Endothelial cell of umbilical vein (primary cell): Measurements from ENCODE around the gene ERCC1. TPM values are rescaled to one million over a fixed set of nuclear protein-coding genes. Genes with fewer than 3 reads are reported as not detected.

Source experiments
- BruUV-seq: library from RNA; stranded (reverse); fragments of 400-500 nt; replicated peaks from 2 replicates; lab custom pipeline; 2021; lab: Mats Ljungman, UMichigan
- CTCF ChIA-PET: fragments of 300-600, 350-600 bp; sonication (Branson Sonifier 250); formaldehyde crosslinking; loops from one replicate; lab custom pipeline; 2021; ENCODE audit warnings: antibody characterized with exemption, inconsistent platforms; lab: Charles Lee
- POLR2A ChIA-PET: fragments of 300-600, 350-600 bp; sonication (Branson Sonifier 250); formaldehyde crosslinking; loops from one replicate; lab custom pipeline; 2021; ENCODE audit warnings: antibody characterized with exemption, inconsistent platforms; lab: Charles Lee
- DNase-seq: peaks from one replicate; pipeline ENCODE4 v3.0.0-alpha.2; 2011; ENCODE audit warnings: low read depth, low spot score
- FAIRE-seq: peaks from 2 replicates; lab custom pipeline; 2011; peaks lifted over from hg19 to GRCh38; lab: Jason Lieb, UNC
- H2AFZ ChIP-seq: 2 replicates; pipeline ENCODE4 v1.6.0; 2012; ENCODE audit warnings: low read depth, low read length, control low read depth, inconsistent platforms
- H3K27ac ChIP-seq: 2 replicates; pipeline ENCODE4 v1.5.1; 2011; ENCODE audit warnings: low read depth, mild to moderate bottlenecking, control low read depth, low read length, moderate library complexity; ENCODE audit not compliant: insufficient read depth
- H3K27me3 ChIP-seq, 2 experiments: 2 replicates each; pipeline versions ENCODE4 v1.6.0 to v1.6.1; 2011; ENCODE audit warnings: low read length in 2 of 2, mixed read lengths in 1 of 2; ENCODE audit not compliant: control insufficient read depth in 2 of 2, insufficient read depth in 2 of 2
- H3K36me3 ChIP-seq, 2 experiments: 2 replicates in 1 of 2; 3 replicates in 1 of 2; pipeline ENCODE4 v1.5.1; 2011; ENCODE audit warnings: low read length in 2 of 2, mild to moderate bottlenecking in 1 of 2, moderate library complexity in 1 of 2; ENCODE audit not compliant: control insufficient read depth in 2 of 2, insufficient read depth in 2 of 2; ENCODE audit errors: extremely low read depth in 1 of 2
- H3K4me1 ChIP-seq: 3 replicates; pipeline ENCODE4 v1.5.1; 2011; ENCODE audit warnings: mild to moderate bottlenecking, low read length; ENCODE audit not compliant: control insufficient read depth, insufficient read depth; ENCODE audit errors: extremely low read depth
- H3K4me2 ChIP-seq: 2 replicates; pipeline ENCODE4 v1.6.1; 2011; ENCODE audit warnings: low read length, control low read depth, mixed read lengths; ENCODE audit not compliant: insufficient read depth
- H3K4me3 ChIP-seq, 3 experiments: fragments of 200-600 bp in 1 of 3; sonication (generic), shearing (Covaris generic) in 1 of 3; replicated peaks in 1 of 3; 2 replicates each; pipeline ENCODE4 v1.5.1; 2011 to 2016; ENCODE audit warnings: control low read depth in 3 of 3, low read length in 3 of 3, mild to moderate bottlenecking in 2 of 3, inconsistent platforms in 1 of 3, low read depth in 1 of 3, moderate library complexity in 1 of 3; ENCODE audit not compliant: insufficient read depth in 1 of 3
- H3K79me2 ChIP-seq: 2 replicates; pipeline ENCODE4 v1.6.0; 2012; ENCODE audit warnings: low read length, inconsistent platforms; ENCODE audit not compliant: control insufficient read depth, insufficient read depth
- H3K9ac ChIP-seq: replicated peaks from 2 replicates; pipeline ENCODE3; 2011; ENCODE audit warnings: low read length, control low read depth; ENCODE audit not compliant: insufficient read depth; ENCODE audit errors: extremely low read depth
- H3K9me1 ChIP-seq: replicated peaks from 3 replicates; pipeline ENCODE4 v1.6.0; 2011; ENCODE audit warnings: mild to moderate bottlenecking, low read length; ENCODE audit not compliant: control insufficient read depth, insufficient read depth; ENCODE audit errors: extremely low read depth
- H3K9me3 ChIP-seq: replicated peaks from 2 replicates; pipeline ENCODE4 v1.5.1; 2012; ENCODE audit warnings: low read length, inconsistent platforms; ENCODE audit not compliant: control insufficient read depth, insufficient read depth
- H4K20me1 ChIP-seq: replicated peaks from 2 replicates; pipeline ENCODE3; 2011; ENCODE audit warnings: mild to moderate bottlenecking, low read length; ENCODE audit not compliant: control insufficient read depth, insufficient read depth; ENCODE audit errors: extremely low read depth
- EZH2 ChIP-seq: IDR thresholded peaks from 2 replicates; pipeline ENCODE4 v1.6.1; 2012; ENCODE audit warnings: borderline replicate concordance, low read depth, mild to moderate bottlenecking, moderate library complexity, low read length, inconsistent platforms; ENCODE audit not compliant: severe bottlenecking
- FOS ChIP-seq: IDR thresholded peaks from 2 replicates; pipeline ENCODE4 v1.6.1; 2011; ENCODE audit warnings: mild to moderate bottlenecking, low read length, moderate library complexity, borderline replicate concordance; ENCODE audit not compliant: insufficient read depth
- JUN ChIP-seq: IDR thresholded peaks from 2 replicates; pipeline ENCODE4 v1.6.1; 2011; ENCODE audit warnings: borderline replicate concordance, low read depth; ENCODE audit not compliant: insufficient read length, insufficient read depth
- MAX ChIP-seq: IDR thresholded peaks from 2 replicates; pipeline ENCODE4 v1.6.1; 2011; ENCODE audit not compliant: insufficient read depth, insufficient read length
- MYC ChIP-seq: IDR thresholded peaks from one replicate; pipeline ENCODE4 v1.6.1; 2011; ENCODE audit warnings: mild to moderate bottlenecking, low read depth, low read length
- POLR2AphosphoS5 ChIP-seq: IDR thresholded peaks from 2 replicates; pipeline ENCODE4 v1.6.1; 2012; ENCODE audit warnings: low read depth, mild to moderate bottlenecking, control low read depth, low read length, moderate library complexity; ENCODE audit not compliant: insufficient read depth
- dilution Hi-C: fragments of 300-500 bp; cut with MboI; formaldehyde crosslinking; loops from one replicate; pipeline ENCODE4 v1.15.0; 2019; ENCODE audit warnings: low sequenced_read_pairs; ENCODE audit not compliant: extremely low pct_ligation_motif_present
- intact Hi-C: fragments of 100-400 bp; cut with micrococcal nuclease; formaldehyde crosslinking; loops from one replicate; pipeline ENCODE4 v1.10.0; 2022
- polyA plus RNA-seq, 4 experiments: library from polyadenylated mRNA; depleted of rRNA in 3 of 4; stranded (reverse) in 3 of 4; unstranded in 1 of 4; fragments of >200 nt; gene quantifications; 2 replicates each; pipeline versions ENCODE4 v1.2.1 to v1.2.3, GENCODE V29; 2011 to 2012; ENCODE audit warnings: missing spikeins in 1 of 4
- total RNA-seq: library from RNA; stranded (reverse); gene quantifications from 2 replicates; pipeline ENCODE4 v1.2.3, GENCODE V29; 2021

ERCC1 gene
- total and polyA plus RNA-seq, 2 donors (not counting 3 experiments of a cell fraction or from before 2014, with no cell fraction given), result 81.8 to 126 TPM

GRCh38 chr19:45472563-45473366 is 49.0 kb upstream of the ERCC1 start:
- Histone ChIP-seq H3K36me3 (no peaks in the 10 kb centered on the region), H3K4me3 (no peak overlapping the region), H3K9me3 (no peaks in the 10 kb centered on the region), H3K9me1 (no peaks in the 10 kb centered on the region), H3K4me2 (no peak overlapping the region), H3K27me3 (no peaks in the 10 kb centered on the region), H3K4me1 (peaks cover 14% of the 10 kb centered on the region), H3K27ac (no peak overlapping the region), H3K79me2 (no peaks in the 10 kb centered on the region), H4K20me1 (no peaks in the 10 kb centered on the region), H2AFZ (no peak overlapping the region), H3K9ac (no peak overlapping the region)
- TF ChIP-seq POLR2AphosphoS5, result no peak
- no peak for TF ChIP-seq EZH2
- no peak for TF ChIP-seq MYC
- no peak for TF ChIP-seq FOS
- no peak for TF ChIP-seq JUN
- no peak for DNase-seq
- no TSS peak for BruUV-seq
- intact Hi-C loops (no loop called here), dilution Hi-C loops (no loop called here)
- FAIRE-seq, result no peak
- ChIA-PET CTCF (interaction anchor here (3.0 kb wide), 1 partner anchor 34 kb away, joined by 20 read pairs; no protein-coding TSS in a partner anchor), POLR2A (interaction anchor here (0.6 kb wide), 1 partner anchor 68 kb away, joined by 4 read pairs; the partner anchor contains the start of gene PPP1R13L)

GRCh38 chr19:45471931-45472562 is 48.3 kb upstream of the ERCC1 start:
- no peak for DNase-seq
- H3K9ac ChIP-seq, result no peak overlapping the region

More at GRCh38 chr19:45471931-45472562, 48.3 kb upstream of the ERCC1 start:
- dilution Hi-C loops (no loop called here), intact Hi-C loops (no loop called here)
- H3K27ac ChIP-seq, result no peak overlapping the region
- H3K79me2 ChIP-seq, result no peaks in the 10 kb centered on the region
- H3K9me1 ChIP-seq, result no peaks in the 10 kb centered on the region
- TF ChIP-seq POLR2AphosphoS5 (no peak), MYC (no peak), MAX (no peak), JUN (no peak), EZH2 (no peak)
- no TSS peak for BruUV-seq
- ChIA-PET POLR2A (no interaction called here), CTCF (interaction anchor here (3.0 kb wide), 1 partner anchor 33 kb away, joined by 20 read pairs; no protein-coding TSS in a partner anchor)
- peaks cover 16% of the 10 kb centered on the region for H3K4me1 ChIP-seq
- no peak overlapping the region for H3K4me2 ChIP-seq
- no peaks in the 10 kb centered on the region for H3K27me3 ChIP-seq
- FAIRE-seq, result no peak
- H4K20me1 ChIP-seq, result no peaks in the 10 kb centered on the region
- H3K9me3 ChIP-seq, result no peaks in the 10 kb centered on the region
- H3K4me3 ChIP-seq, result no peak overlapping the region
- no peak overlapping the region for H2AFZ ChIP-seq
- H3K36me3 ChIP-seq, result no peaks in the 10 kb centered on the region
